PC-9 (cell line): ENCODE measurements around the gene NCKIPSD. TPM values are rescaled to one million over a fixed set of nuclear protein-coding genes. Genes with fewer than 3 reads are reported as not detected.

Source experiments
- BruUV-seq: library from RNA; stranded (reverse); fragments of 400-500 nt; replicated peaks from 2 replicates; lab custom pipeline; 2021; lab: Mats Ljungman, UMichigan
- CTCF ChIA-PET: fragments of 300-600 bp; sonication (Branson Sonifier 250); formaldehyde crosslinking; loops from one replicate; lab custom pipeline; 2022; ENCODE audit warnings: antibody characterized with exemption; lab: Charles Lee
- POLR2A ChIA-PET: fragments of 300-600 bp; sonication (Branson Sonifier 250); formaldehyde crosslinking; loops from one replicate; lab custom pipeline; 2022; ENCODE audit warnings: antibody characterized with exemption; ENCODE audit not compliant: unreplicated experiment; lab: Charles Lee
- DNase-seq, 2 experiments: peaks; one replicate each; pipeline versions ENCODE4 v3.0.0 to v3.0.0-alpha.2; 2015 to 2022; ENCODE audit warnings: mixed read lengths in 1 of 2
- H2AFZ ChIP-seq: fragments of 200-600 bp; sonication (generic); 2 replicates; pipeline ENCODE4 v1.8.1; 2017; ENCODE audit warnings: antibody characterized with exemption
- H3F3A ChIP-seq: fragments of 200-600 bp; sonication (generic); 2 replicates; pipeline ENCODE4 v1.8.1; 2017; ENCODE audit warnings: antibody characterized with exemption, mild to moderate bottlenecking, low read depth; ENCODE audit not compliant: insufficient read depth
- H3K27ac ChIP-seq: fragments of 200-600 bp; sonication (generic); 2 replicates; pipeline ENCODE4 v1.6.1; 2016; ENCODE audit warnings: mixed run types
- H3K27me3 ChIP-seq: fragments of 200-600 bp; sonication (generic); 2 replicates; pipeline ENCODE4 v1.6.1; 2016; ENCODE audit warnings: low read depth, mixed run types; ENCODE audit not compliant: insufficient read depth
- H3K36me3 ChIP-seq: fragments of 200-600 bp; sonication (generic); 2 replicates; pipeline ENCODE4 v1.6.1; 2016; ENCODE audit warnings: low read depth, mixed run types
- H3K4me1 ChIP-seq: fragments of 200-600 bp; sonication (generic); replicated peaks from 2 replicates; pipeline ENCODE4 v1.6.1; 2016; ENCODE audit warnings: mixed run types; ENCODE audit not compliant: insufficient read depth
- H3K4me2 ChIP-seq: fragments of 200-600 bp; sonication (generic); 2 replicates; pipeline ENCODE4 v1.6.1; 2017; ENCODE audit warnings: mixed run types
- H3K4me3 ChIP-seq: fragments of 200-600 bp; sonication (generic); 2 replicates; pipeline ENCODE4 v1.6.1; 2016; ENCODE audit warnings: mixed run types
- H3K79me2 ChIP-seq: fragments of 200-600 bp; sonication (generic); 2 replicates; pipeline ENCODE4 v1.6.1; 2017; ENCODE audit warnings: low read depth, mixed run types
- H3K9me2 ChIP-seq: fragments of 200-600 bp; sonication (generic); 2 replicates; pipeline ENCODE4 v1.8.1; 2017; ENCODE audit warnings: mild to moderate bottlenecking; ENCODE audit not compliant: insufficient read depth
- H3K9me3 ChIP-seq: fragments of 200-600 bp; sonication (generic); 2 replicates; pipeline ENCODE4 v1.8.1; 2016; ENCODE audit warnings: low read depth; ENCODE audit not compliant: insufficient read depth
- H4K20me1 ChIP-seq: fragments of 200-600 bp; sonication (generic); 2 replicates; pipeline ENCODE4 v1.8.1; 2017; ENCODE audit not compliant: insufficient read depth
- CTCF ChIP-seq: fragments of 200-600 bp; sonication (generic); conservative IDR thresholded peaks from 2 replicates; pipeline ENCODE4 v1.6.1; 2017; ENCODE audit warnings: mixed run types, antibody characterized with exemption, mild to moderate bottlenecking, moderate library complexity
- EZH2 ChIP-seq: fragments of 200-600 bp; sonication (generic); IDR thresholded peaks from 2 replicates; pipeline ENCODE4 v1.8.0; 2017; ENCODE audit warnings: antibody characterized with exemption, low read depth
- intact Hi-C: fragments of 100-400 bp; cut with micrococcal nuclease; formaldehyde crosslinking; loops from one replicate; pipeline ENCODE4 v1.10.0; 2022; ENCODE audit not compliant: unreplicated experiment
- total RNA-seq: library from RNA; stranded (reverse); gene quantifications from 2 replicates; pipeline ENCODE4 v1.2.3, GENCODE V29; 2021

The NCKIPSD gene
- total RNA-seq, 1 experiment from 2014 or later, result 53.3 TPM

GRCh38 chr3:48684480-48685143 lies 1.1 kb downstream of the NCKIPSD start:
- POLR2A ChIA-PET, result no interaction called here
- H3K27ac ChIP-seq, result no peak overlapping the region

GRCh38 chr3:48684054-48684349 lies 1.7 kb downstream of the NCKIPSD start:
- Histone ChIP-seq H3K79me2 (peaks cover 21% of the 10 kb centered on the region), H3K27ac (no peak overlapping the region), H3K36me3 (no peaks in the 10 kb centered on the region), H3F3A (peaks cover 20% of the 10 kb centered on the region), H4K20me1 (peaks cover 8% of the 10 kb centered on the region; the same call in 1 of the 2 replicates), H3K9me3 (no peaks in the 10 kb centered on the region), H3K9me2 (no peaks in the 10 kb centered on the region), H3K4me3 (no peak overlapping the region), H3K4me2 (peak overlapping the region; percentile 86), H3K27me3 (no peaks in the 10 kb centered on the region), H3K4me1 (peaks cover 17% of the 10 kb centered on the region), H2AFZ (no peak overlapping the region)
- ChIA-PET CTCF (interaction anchor here (0.5 to 1.2 kb wide), 2 partner anchors 437 to 490 kb away, joined by 3 read pairs; partner anchors contain the start of gene USP19), POLR2A (no interaction called here)
- TF ChIP-seq EZH2, result no peak
- no peak for TF ChIP-seq CTCF
- no TSS peak for BruUV-seq
- DNase-seq, result no peak
- intact Hi-C loops, result no loop called here

More at GRCh38 chr3:48684480-48685143, 1.1 kb downstream of the NCKIPSD start:
- H3F3A ChIP-seq, result peaks cover 20% of the 10 kb centered on the region
- no peaks in the 10 kb centered on the region for H3K9me3 ChIP-seq
- H3K4me1 ChIP-seq, result peaks cover 17% of the 10 kb centered on the region
- no peaks in the 10 kb centered on the region for H3K9me2 ChIP-seq
- H3K79me2 ChIP-seq, result peaks cover 21% of the 10 kb centered on the region
- DNase-seq, result no peak
- peaks cover 8% of the 10 kb centered on the region; the same call in 1 of the 2 replicates for H4K20me1 ChIP-seq
- no peaks in the 10 kb centered on the region for H3K36me3 ChIP-seq
- BruUV-seq, result TSS peak; percentile 32
- intact Hi-C loops, result loop anchor here (1.0 kb wide), 2 partner anchors 126 to 219 kb away; no protein-coding TSS in a partner anchor
- H2AFZ ChIP-seq, result no peak overlapping the region
- H3K4me2 ChIP-seq, result peak overlapping the region; percentile 86
- CTCF ChIA-PET, result interaction anchor here (0.5 to 1.2 kb wide), 2 partner anchors 436 to 490 kb away, joined by 3 read pairs; partner anchors contain the start of gene USP19
- TF ChIP-seq CTCF, result no peak
- TF ChIP-seq EZH2, result no peak
- peak overlapping the region; percentile 46; the same call in 1 of the 2 replicates for H3K4me3 ChIP-seq
- no peaks in the 10 kb centered on the region for H3K27me3 ChIP-seq

- H3K27ac ChIP-seq, result no peak overlapping the region
- H3K36me3 ChIP-seq, result no peaks in the 10 kb centered on the region
- POLR2A ChIA-PET, result no interaction called here
- peaks cover 13% of the 10 kb centered on the region for H3F3A ChIP-seq
- no peaks in the 10 kb centered on the region for H3K9me2 ChIP-seq
- BruUV-seq, result no TSS peak
- DNase-seq, result no peak
- H3K4me3 ChIP-seq, result no peak overlapping the region
- CTCF ChIA-PET, result no interaction called here
- peaks cover 4% of the 10 kb centered on the region; the same call in 1 of the 2 replicates for H4K20me1 ChIP-seq
- intact Hi-C loops, result loop anchor here (2.0 kb wide), 2 partner anchors 18 to 282 kb away; no protein-coding TSS in a partner anchor
- peak overlapping the region; percentile 17; the same call in 1 of the 2 replicates for H3K4me2 ChIP-seq
- H3K4me1 ChIP-seq, result peaks cover 17% of the 10 kb centered on the region
- H3K9me3 ChIP-seq, result no peaks in the 10 kb centered on the region
- H2AFZ ChIP-seq, result no peak overlapping the region
- H3K79me2 ChIP-seq, result peaks cover 21% of the 10 kb centered on the region
- no peak for TF ChIP-seq CTCF
- no peak for TF ChIP-seq EZH2
- no peaks in the 10 kb centered on the region for H3K27me3 ChIP-seq
Measured at GRCh38 chr3:48682786-48683185, 2.9 kb downstream of the NCKIPSD start.
